GM19452 (cell line): Measurements from ENCODE around the gene RALBP1.
"Not testable (repeated sequence)": the region's sequence is repeated elsewhere in the genome, so short reads cannot be mapped to it uniquely, and the experiment has no call there.

Source experiments
- ATAC-seq: cut with Tn5 transposase; IDR thresholded peaks from one replicate; pipeline ENCODE4 v1.9.1; 2021; ENCODE audit not compliant: unreplicated experiment

RALBP1 gene

DNA sequence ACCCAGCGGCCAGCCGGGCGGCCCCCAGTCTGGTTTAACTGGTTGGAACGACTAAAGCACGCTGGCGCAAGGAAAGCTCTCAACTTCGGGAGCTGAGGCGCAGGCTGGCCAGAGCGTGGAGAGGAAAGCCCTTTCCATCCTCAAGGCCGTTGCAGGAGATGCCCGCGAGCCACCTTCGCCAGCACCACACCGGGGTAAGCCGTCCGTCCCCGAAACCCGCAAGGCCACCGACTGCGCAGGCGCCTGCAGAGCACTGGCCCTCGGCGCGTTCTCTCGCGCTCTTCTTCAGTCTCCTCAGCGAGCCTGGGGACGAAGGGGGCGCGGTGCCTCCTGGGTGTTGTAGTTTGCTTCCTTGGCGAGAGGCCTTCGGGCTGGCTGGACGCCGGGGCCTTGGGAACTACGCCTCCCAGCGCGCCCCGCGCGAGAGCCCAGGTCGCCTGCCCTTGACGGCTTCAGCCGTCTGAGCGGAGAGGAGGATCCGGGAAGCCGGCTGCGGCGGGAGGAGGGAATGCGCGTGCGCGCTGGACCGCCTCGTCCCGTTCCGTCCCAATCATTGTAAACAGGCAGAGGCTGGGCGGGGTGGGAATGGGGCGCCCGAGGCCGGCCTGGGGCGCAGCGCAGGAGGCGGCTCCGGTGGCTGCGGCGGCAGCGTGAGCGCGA is at the start of gene RALBP1:
TSS of gene RALBP1 (plus strand) at position 531 of the 660 bp plus-strand sequence. CDS start 37,533 bp downstream, outside the sequence.
- ATAC-seq = peak; percentile 93

- ATAC-seq = no peak
Observed at GRCh38 chr18:9426753-9427152, 48.6 kb upstream of the RALBP1 start.

- no peak for ATAC-seq
Observed at GRCh38 chr18:9428301-9428706, 47.0 kb upstream of the RALBP1 start.

GRCh38 chr18:9428862-9429661 is 46.3 kb upstream of the RALBP1 start:
- no peak for ATAC-seq

- no peak for ATAC-seq
Observed at GRCh38 chr18:9429662-9429993, 45.7 kb upstream of the RALBP1 start.

DNA sequence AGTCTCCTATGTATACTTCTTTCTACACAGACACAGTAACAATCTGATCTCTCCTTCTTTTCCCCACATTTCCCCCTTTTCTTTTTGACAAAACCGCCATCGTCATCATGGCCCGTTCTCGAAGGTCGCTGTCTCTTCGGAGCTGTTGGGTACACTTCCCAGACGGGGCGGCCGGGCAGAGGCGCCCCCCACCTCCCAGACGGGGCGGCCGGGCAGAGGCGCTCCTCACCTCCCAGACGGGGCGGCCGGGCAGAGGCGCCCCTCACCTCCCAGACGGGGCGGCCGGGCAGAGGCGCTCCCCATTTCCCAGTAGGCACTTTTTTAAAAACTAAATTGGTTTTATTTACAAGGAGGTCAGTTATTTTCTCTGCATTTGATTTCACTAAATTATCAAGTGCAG is 45.0 kb upstream of the RALBP1 start:
- ATAC-seq = not testable (repeated sequence)

DNA sequence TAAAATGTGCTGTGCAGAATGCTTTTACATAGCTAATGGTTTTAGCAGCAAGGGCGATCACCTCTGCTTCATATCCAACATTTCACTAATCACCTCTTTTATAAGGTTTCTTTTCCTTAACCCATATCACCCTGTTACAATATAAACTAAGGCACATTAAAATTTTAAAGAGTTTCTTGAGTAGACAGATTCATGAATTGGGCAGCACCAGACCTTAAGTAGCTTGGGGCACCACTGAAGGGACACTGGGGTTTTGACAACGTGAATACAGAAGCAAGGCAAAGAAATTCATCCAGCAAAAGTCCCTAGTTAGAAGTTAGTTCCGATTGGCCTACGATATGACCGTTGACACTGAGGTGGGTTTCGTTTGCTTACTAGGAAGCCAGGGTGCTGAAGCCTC is 44.0 kb upstream of the RALBP1 start:
- ATAC-seq = no peak

DNA sequence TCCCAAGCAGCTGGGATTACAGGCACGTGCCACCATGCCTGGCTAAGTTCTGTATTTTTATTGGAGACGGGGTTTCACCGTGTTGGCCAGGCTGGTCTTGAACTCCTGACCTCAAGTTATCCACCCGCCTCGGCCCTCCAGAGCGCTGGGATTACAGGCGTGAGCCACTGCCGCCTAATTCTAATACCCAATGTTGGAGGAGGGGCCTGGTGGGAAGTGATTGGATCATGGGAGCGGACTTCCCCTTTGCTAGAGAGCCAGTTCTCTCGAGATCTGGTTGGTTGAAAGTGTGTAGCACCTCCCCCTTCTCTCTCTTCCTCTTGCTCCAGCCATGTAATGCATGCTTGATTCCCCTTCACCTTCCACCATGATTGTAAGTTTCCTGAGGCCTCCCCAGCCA is 42.2 kb upstream of the RALBP1 start:
- ATAC-seq = not testable (repeated sequence)

- ATAC-seq = no peak
Observed at GRCh38 chr18:9433671-9434121, 41.6 kb upstream of the RALBP1 start.

- ATAC-seq = no peak
Observed at GRCh38 chr18:9434122-9434701, 41.1 kb upstream of the RALBP1 start.

GRCh38 chr18:9435041-9435440 is 40.3 kb upstream of the RALBP1 start:
- no peak for ATAC-seq

- ATAC-seq = no peak
Observed at GRCh38 chr18:9436206-9436929, 38.9 kb upstream of the RALBP1 start.

- ATAC-seq = no peak
Observed at GRCh38 chr18:9437021-9437437, 38.3 kb upstream of the RALBP1 start.

GRCh38 chr18:9437672-9438071 is 37.6 kb upstream of the RALBP1 start:
- no peak for ATAC-seq

DNA sequence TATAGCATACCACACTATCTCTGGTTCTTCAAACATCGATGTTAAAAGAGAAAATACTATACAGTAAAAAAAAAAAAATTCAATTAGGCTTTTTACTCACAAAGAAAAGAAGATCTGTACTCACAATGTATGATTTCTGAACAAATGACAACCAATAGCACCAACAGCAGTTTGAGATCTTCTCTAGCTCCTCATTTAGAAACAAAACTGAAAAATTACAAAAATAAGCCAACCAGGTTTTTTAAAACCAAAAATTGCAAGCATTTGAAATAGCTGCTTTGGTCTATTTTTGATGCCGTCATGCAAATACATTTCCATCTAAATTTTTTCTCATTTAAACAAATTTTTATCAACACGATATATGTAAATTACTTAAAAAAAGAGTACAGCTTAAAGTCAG is 34.3 kb upstream of the RALBP1 start:
- no peak for ATAC-seq

- ATAC-seq = no peak
Observed at GRCh38 chr18:9444549-9444948, 30.8 kb upstream of the RALBP1 start.

DNA sequence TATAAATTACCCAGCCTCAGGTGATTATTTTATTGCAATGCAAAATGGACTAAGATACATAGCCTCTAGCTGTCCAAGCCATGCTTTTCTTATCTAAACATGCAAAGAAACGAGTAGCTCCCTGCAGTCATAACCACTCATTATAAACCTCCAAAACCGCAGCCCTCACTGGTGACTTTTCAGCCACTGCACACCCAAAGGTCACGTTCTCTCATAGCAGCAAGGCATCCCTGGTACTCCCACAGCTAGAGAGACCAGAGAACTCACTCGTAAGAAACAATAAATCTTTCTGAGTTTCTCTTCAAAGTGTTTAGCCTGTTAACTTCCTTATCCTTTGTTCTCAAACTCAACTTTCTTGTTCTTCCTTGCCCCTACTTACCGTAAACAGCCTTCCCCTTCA is 28.5 kb upstream of the RALBP1 start:
- no peak for ATAC-seq

DNA sequence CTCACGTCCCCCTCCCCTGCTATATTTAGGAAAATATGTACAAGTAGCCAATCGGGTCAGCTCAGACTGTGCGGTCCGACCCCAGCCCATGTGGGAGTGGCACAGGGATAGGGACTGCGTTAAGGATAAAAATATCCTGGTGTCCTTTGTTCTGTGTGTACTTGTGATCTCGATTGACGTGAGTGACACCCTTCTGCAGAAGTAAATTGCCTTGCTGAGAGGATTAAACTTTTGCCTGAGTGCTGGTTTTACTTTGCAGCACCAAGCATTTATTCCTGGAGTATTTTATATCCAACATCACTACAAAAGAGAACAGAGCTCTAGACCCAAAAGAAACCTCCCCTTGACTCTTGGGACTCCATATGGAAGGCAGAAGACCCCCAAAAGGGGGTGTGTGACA is 28.0 kb upstream of the RALBP1 start:
- ATAC-seq = no peak

DNA sequence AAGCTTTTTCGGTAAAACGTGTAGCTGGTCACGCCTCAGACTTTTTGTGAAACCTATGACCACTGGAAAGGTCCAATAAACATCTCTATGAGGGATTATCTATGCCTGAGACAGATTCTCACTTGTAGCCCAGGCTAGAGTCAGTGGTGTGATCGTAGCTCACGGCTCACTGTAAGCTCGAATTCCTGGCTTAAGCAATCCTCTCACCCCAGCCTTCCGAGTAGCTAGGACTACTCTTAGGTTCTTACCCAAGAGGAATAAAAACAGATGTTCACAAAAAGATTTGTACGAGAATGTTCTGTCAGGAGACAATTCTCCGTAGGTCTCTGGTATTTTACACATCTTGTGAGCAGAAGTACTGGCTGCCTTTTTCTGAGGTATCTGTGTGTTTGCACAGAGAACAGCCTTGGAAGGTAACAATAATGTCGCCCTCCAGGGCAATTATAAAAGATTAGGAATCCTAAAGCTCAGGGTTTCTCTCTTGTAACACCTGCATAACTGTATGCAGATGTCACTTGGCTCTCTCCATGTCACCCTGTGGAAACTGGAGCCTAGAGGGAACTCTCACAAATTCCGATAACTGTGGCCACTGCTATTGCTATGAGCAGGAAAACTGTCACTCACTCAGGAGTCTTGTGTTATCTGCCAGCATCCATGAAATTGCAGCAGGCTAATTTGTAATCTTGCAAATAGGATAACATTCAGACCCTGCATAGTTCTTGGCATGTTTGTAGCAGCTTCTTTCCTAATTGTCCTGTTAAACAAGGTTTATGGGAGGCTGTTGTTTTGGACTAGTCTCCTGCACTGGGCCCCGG is 25.5 kb upstream of the RALBP1 start:
- ATAC-seq = no peak

DNA sequence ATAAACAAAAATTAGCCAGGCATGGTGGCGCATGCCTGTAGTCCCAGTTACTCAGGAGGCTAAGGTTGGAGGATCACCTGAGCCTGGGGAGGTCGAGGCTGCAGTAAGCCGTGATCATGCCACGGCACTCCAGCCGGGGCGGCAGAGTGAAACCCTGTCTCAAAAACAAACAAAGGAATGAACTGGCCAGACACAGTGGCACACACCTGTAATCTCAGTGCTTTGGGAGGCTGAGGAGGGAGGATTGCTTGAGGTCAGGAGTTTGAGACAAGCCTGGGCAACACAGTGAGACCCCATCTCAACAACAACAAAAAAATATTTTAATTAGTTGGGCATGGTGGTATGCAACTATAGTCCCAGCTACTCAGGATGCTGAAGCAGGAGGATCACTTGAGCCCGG is 24.4 kb upstream of the RALBP1 start:
- ATAC-seq = not testable (repeated sequence)

DNA sequence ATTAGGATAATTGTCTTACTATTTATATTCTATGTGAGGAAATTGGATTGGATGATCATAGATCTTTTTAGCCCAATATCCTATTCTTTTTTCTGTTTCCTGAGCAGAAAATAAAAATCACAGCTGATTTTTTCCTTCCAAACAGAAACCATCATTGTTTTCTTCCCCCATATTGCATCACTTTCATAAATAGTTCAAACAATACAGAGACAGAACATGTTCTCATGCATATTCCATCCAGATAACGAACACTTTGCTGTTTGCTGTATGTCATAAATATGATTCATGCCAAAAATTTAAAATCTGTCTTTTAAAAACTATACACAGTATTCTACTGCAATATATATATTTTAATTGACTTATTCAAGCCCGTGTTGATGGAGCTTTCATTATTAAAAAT is 22.0 kb upstream of the RALBP1 start:
- ATAC-seq = no peak
